Measurements from ENCODE around the gene CFAP99.
A peak's percentile ranks its signal among the peaks of the same experiment; 100 is the strongest.

CFAP99 gene

DNA sequence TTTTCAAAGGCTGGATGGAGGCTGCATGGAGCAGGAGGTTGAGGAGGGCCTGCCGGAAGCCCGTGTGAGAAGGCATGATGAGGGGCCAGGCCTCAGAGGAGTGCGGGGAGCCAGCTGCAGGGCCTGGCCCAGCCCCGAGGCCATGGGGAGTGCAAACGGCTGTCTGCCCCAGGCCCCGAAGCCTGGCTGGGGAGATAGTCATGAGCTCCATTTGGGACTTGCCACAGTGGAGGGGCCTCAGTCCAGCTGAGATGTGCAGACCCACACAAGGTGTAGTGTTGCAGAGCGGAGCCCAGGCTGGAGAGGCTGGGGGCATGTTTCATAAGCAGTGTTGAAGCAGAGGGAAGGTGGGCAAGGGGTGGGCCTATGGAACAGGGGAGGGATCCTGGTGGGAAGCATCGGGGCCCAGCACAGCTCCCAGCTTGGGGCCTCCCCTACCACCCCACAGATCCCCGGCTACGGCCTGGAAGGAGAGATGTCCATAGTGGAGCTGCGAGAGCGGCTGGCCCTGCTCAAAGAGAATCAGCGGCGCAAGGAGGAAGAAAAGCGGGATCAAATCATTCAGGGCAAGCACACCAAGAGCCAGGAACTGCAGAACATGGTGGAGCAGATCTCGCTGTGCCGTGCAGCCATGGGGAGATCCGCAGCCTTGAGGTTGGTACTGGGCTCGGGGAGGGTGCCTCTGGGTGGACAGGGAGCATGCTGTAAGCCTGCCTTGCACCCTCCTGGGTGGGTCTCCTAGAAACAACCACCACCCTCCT, 41.0 kb downstream of the CFAP99 start:
- Histone ChIP-seq H3K79me2 (ENCODE audit: insufficient read depth, low read depth) (no peaks in the 10 kb centered on the region), H3K36me3 (ENCODE audit: insufficient read depth) (no peaks in the 10 kb centered on the region), H3K9ac (no peak overlapping the region), H2AFZ (ENCODE audit: low read depth) (no peak overlapping the region), H3K4me2 (no peak overlapping the region), H3K27ac (no peak overlapping the region), H3K27me3 (ENCODE audit: insufficient read depth, low read depth) (no peaks in the 10 kb centered on the region), H3K4me1 (ENCODE audit: low read depth, poor library complexity, severe bottlenecking) (no peaks in the 10 kb centered on the region), H3K4me3 (IDR thresholded peaks at IDR 0.05; ENCODE audit: insufficient read depth, low read depth, low read length) (no peak overlapping the region), H4K20me1 (ENCODE audit: insufficient read depth) (no peaks in the 10 kb centered on the region)
- TF ChIP-seq, protein P1, sequence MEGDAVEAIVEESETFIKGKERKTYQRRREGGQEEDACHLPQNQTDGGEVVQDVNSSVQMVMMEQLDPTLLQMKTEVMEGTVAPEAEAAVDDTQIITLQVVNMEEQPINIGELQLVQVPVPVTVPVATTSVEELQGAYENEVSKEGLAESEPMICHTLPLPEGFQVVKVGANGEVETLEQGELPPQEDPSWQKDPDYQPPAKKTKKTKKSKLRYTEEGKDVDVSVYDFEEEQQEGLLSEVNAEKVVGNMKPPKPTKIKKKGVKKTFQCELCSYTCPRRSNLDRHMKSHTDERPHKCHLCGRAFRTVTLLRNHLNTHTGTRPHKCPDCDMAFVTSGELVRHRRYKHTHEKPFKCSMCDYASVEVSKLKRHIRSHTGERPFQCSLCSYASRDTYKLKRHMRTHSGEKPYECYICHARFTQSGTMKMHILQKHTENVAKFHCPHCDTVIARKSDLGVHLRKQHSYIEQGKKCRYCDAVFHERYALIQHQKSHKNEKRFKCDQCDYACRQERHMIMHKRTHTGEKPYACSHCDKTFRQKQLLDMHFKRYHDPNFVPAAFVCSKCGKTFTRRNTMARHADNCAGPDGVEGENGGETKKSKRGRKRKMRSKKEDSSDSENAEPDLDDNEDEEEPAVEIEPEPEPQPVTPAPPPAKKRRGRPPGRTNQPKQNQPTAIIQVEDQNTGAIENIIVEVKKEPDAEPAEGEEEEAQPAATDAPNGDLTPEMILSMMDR (conservative IDR thresholded peaks at IDR 0.05; ENCODE audit: low read depth, low read length): no peak

DNA sequence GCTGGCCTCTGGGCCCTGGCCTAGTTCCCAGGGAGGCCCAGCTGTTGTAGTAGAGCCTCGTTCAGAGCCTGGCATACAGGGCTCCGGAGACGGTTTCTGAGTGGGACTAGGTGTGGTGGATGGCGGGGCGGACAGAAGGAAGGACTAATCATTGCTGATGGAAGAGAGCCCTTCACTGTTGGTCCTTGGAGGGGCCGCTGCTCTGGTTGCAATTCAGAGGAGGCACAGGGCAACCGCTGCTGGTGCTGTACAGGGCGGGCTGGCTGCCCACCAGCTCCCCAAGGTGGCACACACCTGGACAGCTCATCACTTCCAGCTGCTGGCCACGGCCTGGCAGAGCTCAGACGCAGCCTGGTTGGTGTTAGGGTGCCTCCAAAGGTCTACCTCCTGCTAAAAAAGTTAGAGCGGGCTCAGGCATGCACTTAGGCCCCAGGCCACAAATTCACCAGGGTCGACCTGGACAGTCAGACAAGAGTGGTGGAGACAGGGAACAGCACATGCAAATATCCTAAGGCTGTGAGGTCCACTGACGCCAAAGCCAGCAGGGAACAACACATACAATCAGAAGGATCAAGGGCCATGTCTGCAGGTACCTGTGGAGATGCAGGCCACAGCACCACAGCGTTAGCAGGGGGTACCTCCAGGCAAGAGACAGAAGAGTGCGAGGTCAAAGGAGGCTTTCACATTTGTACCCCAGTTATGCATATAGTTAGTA, 42.6 kb downstream of the CFAP99 start:
- H3K79me2 ChIP-seq (ENCODE audit: insufficient read depth, low read depth): no peaks in the 10 kb centered on the region
- no peaks in the 10 kb centered on the region for H4K20me1 ChIP-seq (ENCODE audit: insufficient read depth)
- no peak overlapping the region for H3K9ac ChIP-seq
- no peaks in the 10 kb centered on the region for H3K27me3 ChIP-seq (ENCODE audit: insufficient read depth, low read depth)
- TF ChIP-seq, protein P1 (conservative IDR thresholded peaks at IDR 0.05; ENCODE audit: low read depth, low read length): no peak
- no peak overlapping the region for H3K4me3 ChIP-seq (IDR thresholded peaks at IDR 0.05; ENCODE audit: insufficient read depth, low read depth, low read length)
- no peak overlapping the region for H3K27ac ChIP-seq
- H3K4me1 ChIP-seq (ENCODE audit: low read depth, poor library complexity, severe bottlenecking): no peaks in the 10 kb centered on the region
- no peak overlapping the region for H2AFZ ChIP-seq (ENCODE audit: low read depth)
- no peaks in the 10 kb centered on the region for H3K36me3 ChIP-seq (ENCODE audit: insufficient read depth)
- H3K4me2 ChIP-seq: no peak overlapping the region

GRCh38 chr4:2462218-2462991, 43.6 kb downstream of the CFAP99 start:
- TF ChIP-seq, protein P1 (conservative IDR thresholded peaks at IDR 0.05; ENCODE audit: low read depth, low read length): no peak
- H3K9ac ChIP-seq: no peak overlapping the region; the same call in 1 of the 2 replicates
- H3K4me1 ChIP-seq (ENCODE audit: low read depth, poor library complexity, severe bottlenecking): no peaks in the 10 kb centered on the region
- H3K27ac ChIP-seq: no peak overlapping the region
- no peaks in the 10 kb centered on the region for H4K20me1 ChIP-seq (ENCODE audit: insufficient read depth)
- H3K4me3 ChIP-seq (IDR thresholded peaks at IDR 0.05; ENCODE audit: insufficient read depth, low read depth, low read length): no peak overlapping the region
- no peaks in the 10 kb centered on the region for H3K36me3 ChIP-seq (ENCODE audit: insufficient read depth)
- peak overlapping the region; percentile 30 for H2AFZ ChIP-seq (ENCODE audit: low read depth)
- H3K4me2 ChIP-seq: peak overlapping the region; percentile 48; the same call in 1 of the 2 replicates
- no peaks in the 10 kb centered on the region for H3K27me3 ChIP-seq (ENCODE audit: insufficient read depth, low read depth)
- H3K79me2 ChIP-seq (ENCODE audit: insufficient read depth, low read depth): peaks cover 3% of the 10 kb centered on the region; the same call in 1 of the 2 replicates

DNA sequence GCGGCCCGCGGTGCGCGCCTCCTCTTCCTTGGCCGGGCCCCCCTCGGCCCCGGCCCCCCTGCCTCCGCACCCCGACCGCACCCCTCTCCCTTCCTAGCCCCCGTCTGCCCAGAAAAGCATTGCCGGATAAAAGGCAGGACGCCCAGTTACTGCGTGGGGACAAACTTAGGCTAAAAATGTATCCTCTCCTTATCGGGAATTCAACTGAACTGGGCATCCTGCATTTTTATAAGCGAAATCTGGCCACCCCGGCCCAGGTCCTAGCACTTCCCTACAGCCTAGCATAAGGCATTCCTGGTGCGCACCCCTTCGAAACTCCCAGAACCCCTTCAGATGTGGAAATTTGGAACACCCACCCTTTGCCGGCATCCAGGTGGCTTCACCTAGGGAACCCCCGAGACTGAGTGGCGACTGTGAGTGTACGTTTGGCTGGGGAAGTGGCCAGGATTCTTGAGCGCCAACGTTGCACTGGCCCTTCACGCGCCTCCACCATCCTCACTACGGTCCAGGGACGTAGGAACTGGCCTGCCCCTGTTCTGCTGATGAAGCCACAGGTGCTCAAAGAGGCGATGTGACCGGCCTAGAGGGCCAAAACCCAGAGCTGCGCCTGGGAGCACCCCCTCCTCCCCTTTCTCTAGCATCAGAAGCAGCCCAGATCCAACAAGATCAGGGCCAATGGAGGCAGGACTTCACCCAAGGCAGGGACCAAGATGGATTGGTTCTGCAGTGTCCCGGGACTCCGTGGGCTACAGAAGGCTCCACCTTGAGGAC, 44.4 kb downstream of the CFAP99 start:
- Histone ChIP-seq H3K4me2 (no peak overlapping the region; the same call in 1 of the 2 replicates), H3K9ac (no peak overlapping the region), H3K27me3 (ENCODE audit: insufficient read depth, low read depth) (no peaks in the 10 kb centered on the region), H4K20me1 (ENCODE audit: insufficient read depth) (no peaks in the 10 kb centered on the region), H3K4me1 (ENCODE audit: low read depth, poor library complexity, severe bottlenecking) (no peaks in the 10 kb centered on the region), H3K36me3 (ENCODE audit: insufficient read depth) (no peaks in the 10 kb centered on the region), H3K4me3 (IDR thresholded peaks at IDR 0.05; ENCODE audit: insufficient read depth, low read depth, low read length) (no peak overlapping the region), H3K27ac (no peak overlapping the region), H2AFZ (ENCODE audit: low read depth) (no peak overlapping the region), H3K79me2 (ENCODE audit: insufficient read depth, low read depth) (peaks cover 7% of the 10 kb centered on the region)
- TF ChIP-seq, protein P1 (conservative IDR thresholded peaks at IDR 0.05; ENCODE audit: low read depth, low read length): no peak
